Fibroblast of lung (primary cell): ENCODE data around the gene CTNS.

Experiments used
- EZH2 ChIP-seq: IDR thresholded peaks from 2 replicates; pipeline ENCODE4 v1.5.1; 2012; ENCODE audit warnings: low read length, control low read depth, mild to moderate bottlenecking; ENCODE audit errors: missing control alignments
- TF ChIP-seq, protein P1 (sequence below), 2 donors: IDR thresholded peaks in 1 of 2; conservative IDR thresholded peaks in 1 of 2; 1 replicate in 1 of 2; 2 replicates in 1 of 2; pipeline ENCODE4 v1.5.1; 2011 to 2012; ENCODE audit warnings: low read length in 2 of 2, control low read depth in 1 of 2, inconsistent platforms in 1 of 2, low read depth in 1 of 2, mild to moderate bottlenecking in 1 of 2

DNA sequence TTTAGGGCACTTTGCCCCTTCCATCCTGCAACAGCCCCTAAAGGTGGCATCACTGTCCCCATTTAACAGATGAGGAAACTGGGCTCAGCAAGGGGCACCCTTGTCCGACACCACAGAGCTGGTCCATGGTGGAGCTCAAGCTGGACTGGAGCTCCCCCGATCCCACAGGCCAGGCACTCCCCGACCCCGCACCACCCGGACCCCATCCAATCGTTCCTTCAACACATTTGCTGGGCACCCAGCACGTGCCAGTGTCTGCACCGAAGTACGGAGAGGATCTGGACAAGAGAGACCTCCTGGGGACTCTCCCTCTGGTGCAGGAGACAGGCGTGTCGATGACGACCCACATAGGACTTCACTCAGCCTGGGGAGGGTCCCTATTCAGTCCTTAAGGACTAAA is 45.5 kb downstream of the CTNS start:
- TF ChIP-seq, protein P1, sequence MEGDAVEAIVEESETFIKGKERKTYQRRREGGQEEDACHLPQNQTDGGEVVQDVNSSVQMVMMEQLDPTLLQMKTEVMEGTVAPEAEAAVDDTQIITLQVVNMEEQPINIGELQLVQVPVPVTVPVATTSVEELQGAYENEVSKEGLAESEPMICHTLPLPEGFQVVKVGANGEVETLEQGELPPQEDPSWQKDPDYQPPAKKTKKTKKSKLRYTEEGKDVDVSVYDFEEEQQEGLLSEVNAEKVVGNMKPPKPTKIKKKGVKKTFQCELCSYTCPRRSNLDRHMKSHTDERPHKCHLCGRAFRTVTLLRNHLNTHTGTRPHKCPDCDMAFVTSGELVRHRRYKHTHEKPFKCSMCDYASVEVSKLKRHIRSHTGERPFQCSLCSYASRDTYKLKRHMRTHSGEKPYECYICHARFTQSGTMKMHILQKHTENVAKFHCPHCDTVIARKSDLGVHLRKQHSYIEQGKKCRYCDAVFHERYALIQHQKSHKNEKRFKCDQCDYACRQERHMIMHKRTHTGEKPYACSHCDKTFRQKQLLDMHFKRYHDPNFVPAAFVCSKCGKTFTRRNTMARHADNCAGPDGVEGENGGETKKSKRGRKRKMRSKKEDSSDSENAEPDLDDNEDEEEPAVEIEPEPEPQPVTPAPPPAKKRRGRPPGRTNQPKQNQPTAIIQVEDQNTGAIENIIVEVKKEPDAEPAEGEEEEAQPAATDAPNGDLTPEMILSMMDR (conservative IDR thresholded peaks at IDR 0.05 in 1 of 2, IDR thresholded peaks at IDR 0.05 in 1 of 2; ENCODE audit: low read depth in 1 of 2, low read length in 2 of 2), result no peak
- no peak for TF ChIP-seq EZH2
